LNCAP (cell line): ENCODE measurements around the gene FAM222A.

Experiments used
- CTCF ChIP-seq: fragments of 450-650 bp; IDR thresholded peaks from 2 replicates; pipeline ENCODE4 v1.5.1; 2017; ENCODE audit warnings: mild to moderate bottlenecking

Gene FAM222A

GRCh38 chr12:109708939-109709338, 4.7 kb upstream of the FAM222A start:
- no peak for TF ChIP-seq CTCF

- no peak for TF ChIP-seq CTCF
These were observed 4.1 kb upstream of the FAM222A start for GRCh38 chr12:109709401-109709991.

GRCh38 chr12:109710205-109710746, 3.3 kb upstream of the FAM222A start:
- TF ChIP-seq CTCF, result no peak

GRCh38 chr12:109710747-109711595, 2.7 kb upstream of the FAM222A start:
- TF ChIP-seq CTCF, result no peak

- TF ChIP-seq CTCF, result no peak
These were observed 1.8 kb upstream of the FAM222A start for GRCh38 chr12:109711596-109712461.

GRCh38 chr12:109714141-109714912, 702 bp downstream of the FAM222A start:
- TF ChIP-seq CTCF, result peak; percentile 42; the same call in 1 of the 2 replicates

GRCh38 chr12:109714913-109715244, 1.3 kb downstream of the FAM222A start:
- no peak for TF ChIP-seq CTCF
